GM18502 (cell line): ENCODE data around the gene ARHGAP25.
"Not testable (repeated sequence)": the region's sequence is repeated elsewhere in the genome, so short reads cannot be mapped to it uniquely, and the experiment has no call there.

Source experiments
- ATAC-seq: cut with Tn5 transposase; IDR thresholded peaks from one replicate; pipeline ENCODE4 v1.9.1; 2021; ENCODE audit warnings: mild to moderate bottlenecking; ENCODE audit not compliant: unreplicated experiment, poor library complexity

ARHGAP25 gene

DNA sequence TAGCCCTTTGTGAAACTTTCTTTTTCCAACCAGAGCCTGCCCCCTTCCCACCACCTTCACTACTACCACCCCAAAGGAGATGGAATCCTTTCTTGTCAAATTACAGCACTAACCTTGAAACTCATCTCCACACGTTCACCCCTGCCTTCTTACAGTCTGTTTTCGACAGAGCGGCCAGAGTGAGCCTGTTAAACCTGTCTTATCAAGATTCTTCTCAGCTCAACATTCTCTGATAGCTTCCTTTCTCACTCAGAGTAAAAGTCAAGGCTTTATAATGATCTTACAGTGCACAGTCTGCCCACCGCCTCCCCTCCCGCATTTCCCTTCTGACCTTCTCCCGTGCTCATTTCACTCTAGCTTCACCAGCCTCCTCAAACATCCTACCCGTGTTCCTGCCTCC, 56.0 kb downstream of the ARHGAP25 start:
- no peak for ATAC-seq

DNA sequence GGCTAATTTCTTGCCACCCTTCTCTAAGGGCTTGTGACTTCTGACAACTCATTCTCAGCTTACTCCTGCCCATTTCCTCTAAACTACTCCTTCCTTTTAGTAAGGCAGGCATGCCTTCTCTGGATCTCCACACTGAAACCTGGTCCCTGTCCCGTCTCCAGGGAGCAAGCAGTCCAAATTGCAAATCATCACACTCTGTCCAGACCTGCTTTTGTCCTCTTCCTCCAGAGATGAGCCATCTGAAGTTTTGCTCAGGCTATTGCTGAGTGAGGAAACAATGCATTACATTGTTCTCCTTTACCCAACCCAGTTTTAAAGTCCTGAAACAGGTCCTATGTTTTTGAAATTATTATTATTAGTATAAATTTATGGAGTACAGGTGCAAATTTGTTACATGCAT, 57.3 kb downstream of the ARHGAP25 start:
- no peak for ATAC-seq

DNA sequence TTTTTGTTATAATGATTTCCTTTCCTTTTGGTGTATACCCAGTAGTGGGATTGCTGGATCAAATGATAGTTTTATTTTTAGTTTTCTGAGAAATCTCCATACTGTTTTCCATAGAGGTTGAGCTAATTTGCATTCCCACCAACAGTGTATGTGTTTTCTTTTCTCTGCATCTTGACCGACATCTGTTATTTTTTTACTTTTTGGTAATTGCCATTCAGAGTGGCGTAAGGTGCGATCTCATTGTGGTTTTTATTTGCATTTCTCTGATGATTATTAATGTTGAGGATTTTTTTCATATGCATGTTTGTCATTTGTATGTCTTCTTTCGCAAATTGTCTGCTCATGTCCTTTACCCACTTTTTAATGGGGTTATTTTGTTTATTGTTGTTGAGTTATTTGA, 58.1 kb downstream of the ARHGAP25 start:
- ATAC-seq, result no peak

DNA sequence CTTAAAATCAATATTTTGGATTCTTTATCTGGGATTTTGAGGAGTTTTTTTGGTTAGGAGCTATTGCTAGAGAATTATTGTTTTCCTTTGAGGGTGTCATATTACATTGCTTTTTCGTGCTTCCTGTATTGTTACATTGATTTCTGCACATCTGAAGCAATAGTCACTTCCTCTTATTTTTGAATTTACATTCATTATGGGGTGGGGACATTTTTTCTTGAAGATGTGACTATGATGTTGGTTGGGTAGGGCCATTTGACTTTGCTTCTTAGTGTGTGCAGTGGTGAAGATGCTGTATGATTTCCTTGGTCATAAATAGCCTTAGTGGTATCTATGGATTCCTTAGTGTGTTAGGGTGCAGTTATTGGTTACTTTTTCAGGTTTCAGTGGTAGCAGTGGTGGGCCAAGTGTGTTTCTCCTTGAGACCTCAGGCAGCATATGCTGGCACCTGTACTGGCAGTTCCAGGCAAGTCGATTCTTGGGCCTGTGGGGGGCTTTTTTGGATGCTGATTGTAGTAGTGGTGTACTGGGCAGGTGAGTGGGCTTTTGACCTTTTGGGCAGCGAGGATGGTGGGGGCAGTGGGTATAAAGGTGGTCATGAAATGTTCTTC, 61.8 kb downstream of the ARHGAP25 start:
- no peak for ATAC-seq

DNA sequence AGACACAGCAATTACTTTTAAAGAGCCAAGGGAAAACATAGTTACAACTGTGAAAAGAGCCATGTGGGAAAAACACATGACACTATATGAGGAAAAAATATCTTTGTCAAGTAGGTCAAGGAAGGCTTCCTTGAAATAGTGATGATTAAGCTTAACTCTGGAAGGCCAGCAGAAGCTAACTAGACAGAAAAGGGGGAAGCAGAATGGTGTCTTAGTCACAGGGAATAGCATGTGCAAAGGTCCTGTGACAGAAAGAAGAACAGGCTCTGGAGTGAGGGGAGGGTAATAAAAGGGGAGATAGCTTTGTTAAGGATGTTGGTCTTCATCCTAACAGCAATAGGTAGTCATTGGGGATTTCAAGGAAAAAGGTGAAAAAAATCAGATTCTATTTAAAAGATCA, 64.0 kb downstream of the ARHGAP25 start:
- ATAC-seq, result no peak

DNA sequence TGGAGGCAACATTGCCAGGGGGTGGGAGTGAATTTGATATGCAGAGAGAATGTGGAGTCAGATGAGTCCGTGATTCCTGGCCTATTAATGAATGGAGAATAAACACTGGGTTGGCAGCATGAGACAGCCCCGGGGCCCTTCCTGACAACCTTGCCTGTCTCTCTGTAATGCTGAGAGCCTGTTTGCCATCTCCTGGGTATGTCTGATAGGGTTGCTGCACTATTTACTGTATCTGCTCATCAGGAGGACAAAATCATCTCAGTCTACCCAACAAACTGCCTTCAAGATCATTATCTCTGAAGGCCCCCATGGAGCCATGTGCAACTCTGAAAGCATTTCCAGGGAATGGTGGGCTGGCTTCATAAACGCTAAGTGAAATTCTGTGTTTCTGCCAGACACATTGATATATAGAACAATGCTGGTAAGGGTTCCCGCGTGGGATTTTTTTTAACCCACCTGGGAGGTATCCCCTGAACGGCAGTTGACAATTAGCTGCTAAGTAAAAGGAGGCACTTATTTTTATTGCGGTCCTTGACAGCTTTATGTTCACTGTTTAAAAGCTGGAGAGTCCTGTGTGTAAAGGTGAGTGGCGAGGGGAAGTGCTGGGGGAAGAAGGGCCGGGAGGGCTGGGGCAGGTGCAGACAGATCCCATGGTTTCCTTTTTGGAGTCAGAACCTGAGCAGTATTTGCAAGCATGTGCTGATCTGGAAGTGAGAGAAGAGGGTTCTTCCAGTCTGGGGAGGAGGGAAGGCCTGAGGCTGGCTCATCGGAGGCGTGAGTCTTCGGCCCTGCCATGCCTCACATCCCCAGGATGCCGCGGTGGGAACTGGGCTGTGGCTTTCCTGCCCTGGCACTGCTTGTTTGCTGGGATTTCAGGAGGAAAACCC, 64.8 kb downstream of the ARHGAP25 start:
- ATAC-seq, result no peak

DNA sequence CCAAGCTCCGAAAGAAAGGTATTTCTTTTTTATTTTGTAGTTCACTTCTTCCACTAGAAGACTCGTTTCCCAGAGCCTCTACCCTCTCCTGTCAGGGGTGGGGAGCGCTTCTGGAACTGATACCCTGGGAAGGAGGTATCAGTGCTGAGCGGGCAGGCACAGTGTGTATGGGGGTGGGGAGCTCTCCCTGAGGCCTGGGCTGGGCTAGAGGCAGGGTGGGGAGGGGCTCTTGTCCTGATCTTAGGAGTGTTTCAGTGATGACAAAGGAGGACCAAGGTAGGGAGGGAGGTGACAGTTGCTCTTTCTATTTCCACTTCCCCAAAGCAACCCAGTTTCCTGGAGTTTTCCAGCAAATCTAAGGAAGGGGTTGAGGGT, 65.4 kb downstream of the ARHGAP25 start:
- no peak for ATAC-seq

DNA sequence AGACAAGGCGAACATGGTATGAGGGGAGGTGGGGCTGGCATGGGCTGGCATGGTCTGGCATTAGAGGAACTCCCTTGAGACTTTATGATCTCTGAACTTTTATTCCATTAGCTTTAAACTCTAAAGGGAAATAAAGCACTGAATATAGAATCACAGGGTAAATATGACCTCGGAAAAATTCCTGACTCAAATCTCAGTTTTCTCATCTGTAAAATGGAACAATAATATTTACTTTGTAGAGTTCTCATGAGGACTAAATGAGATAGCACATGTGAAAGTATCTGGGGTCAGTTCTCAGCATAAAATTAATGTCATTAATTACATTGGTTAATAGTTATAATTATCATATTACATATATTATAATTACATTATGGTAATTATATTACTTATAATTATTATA, 65.9 kb downstream of the ARHGAP25 start:
- ATAC-seq, result no peak

DNA sequence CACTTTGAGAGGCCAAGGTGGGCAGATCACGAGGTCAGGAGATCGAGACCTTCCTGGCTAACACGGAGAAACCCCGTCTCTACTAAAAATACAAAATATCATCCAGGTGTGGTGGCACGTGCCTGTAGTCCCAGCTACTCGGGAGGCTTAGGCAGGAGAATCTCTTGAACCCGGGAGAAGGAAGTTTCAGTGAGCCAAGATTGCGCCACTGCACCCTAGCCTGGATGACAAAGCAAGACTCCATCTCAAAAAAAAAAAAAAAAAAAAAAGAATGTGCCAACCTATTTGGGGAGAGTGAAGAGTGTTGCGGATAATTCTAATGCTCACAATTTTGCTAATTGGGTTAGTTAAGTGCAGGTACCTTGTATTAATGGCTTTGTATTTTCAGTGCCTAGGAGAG, 67.5 kb downstream of the ARHGAP25 start:
- ATAC-seq, result not testable (repeated sequence)

DNA sequence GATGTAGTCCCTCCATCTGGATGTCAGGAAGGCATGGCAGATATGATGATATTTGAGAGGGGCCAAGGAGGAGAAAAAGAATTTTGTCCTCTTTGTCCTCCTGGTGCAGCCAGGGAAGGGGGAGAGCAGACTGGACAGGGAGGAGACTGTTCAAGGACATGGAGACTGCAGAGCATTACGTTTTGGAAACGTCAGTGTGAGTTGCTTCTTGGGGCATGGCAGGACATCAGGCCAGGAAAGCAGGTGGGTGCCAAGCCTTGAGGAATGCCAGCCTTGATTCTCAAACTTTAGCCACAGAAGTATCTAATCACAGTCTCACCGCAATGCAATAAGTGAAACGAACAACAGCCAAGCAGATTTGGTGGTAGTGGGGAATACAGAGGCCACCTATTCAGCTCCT, 70.4 kb downstream of the ARHGAP25 start:
- ATAC-seq, result no peak

DNA sequence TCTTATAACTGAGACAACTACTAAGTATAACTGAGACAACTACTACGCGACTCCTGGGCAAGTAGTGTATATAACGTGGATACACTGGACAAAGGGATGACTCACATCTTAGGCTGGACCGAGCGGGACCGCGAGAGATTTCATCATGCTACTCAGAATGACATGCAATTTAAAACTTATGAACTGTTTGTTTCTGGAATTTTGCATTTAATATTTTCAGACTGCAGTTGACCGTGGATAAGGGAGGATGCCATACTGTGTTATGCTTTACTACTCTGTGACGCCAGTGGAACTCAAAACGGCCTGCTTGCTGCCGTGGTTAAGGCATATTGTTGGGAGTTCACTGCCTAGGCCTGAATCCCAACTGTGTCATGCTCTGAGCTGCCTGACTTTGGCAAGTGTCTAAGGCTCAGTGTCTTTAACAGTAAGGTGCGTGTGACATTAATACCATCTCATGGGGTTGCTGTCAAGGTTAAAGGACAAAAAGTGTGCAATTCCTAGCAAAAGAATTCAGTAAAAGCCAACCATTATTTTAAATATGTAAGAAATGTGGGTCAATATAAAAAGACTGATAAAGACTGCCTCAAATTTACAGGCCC, 72.0 kb downstream of the ARHGAP25 start:
- no peak for ATAC-seq

DNA sequence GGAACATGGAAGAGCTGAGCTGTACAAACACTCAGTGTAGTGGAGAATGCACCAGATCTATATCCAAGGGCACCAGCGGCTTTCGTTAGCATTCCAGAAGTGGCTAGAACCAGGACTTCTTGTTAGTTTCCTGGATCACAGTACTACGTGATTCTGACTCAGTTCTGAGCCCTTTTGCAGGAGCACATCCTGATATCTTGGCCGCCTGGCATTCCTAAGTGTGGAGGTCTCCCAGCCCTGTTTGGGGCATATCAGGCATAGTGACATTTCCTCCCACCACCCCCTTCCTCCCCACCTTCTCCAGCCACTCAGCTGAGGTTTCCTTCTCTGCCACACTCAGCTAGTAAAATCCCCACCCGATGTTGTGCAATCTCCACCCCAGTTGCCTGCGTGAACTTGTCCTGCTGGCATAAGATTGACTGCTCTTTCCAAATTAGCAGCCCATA, 73.2 kb downstream of the ARHGAP25 start:
- no peak for ATAC-seq

DNA sequence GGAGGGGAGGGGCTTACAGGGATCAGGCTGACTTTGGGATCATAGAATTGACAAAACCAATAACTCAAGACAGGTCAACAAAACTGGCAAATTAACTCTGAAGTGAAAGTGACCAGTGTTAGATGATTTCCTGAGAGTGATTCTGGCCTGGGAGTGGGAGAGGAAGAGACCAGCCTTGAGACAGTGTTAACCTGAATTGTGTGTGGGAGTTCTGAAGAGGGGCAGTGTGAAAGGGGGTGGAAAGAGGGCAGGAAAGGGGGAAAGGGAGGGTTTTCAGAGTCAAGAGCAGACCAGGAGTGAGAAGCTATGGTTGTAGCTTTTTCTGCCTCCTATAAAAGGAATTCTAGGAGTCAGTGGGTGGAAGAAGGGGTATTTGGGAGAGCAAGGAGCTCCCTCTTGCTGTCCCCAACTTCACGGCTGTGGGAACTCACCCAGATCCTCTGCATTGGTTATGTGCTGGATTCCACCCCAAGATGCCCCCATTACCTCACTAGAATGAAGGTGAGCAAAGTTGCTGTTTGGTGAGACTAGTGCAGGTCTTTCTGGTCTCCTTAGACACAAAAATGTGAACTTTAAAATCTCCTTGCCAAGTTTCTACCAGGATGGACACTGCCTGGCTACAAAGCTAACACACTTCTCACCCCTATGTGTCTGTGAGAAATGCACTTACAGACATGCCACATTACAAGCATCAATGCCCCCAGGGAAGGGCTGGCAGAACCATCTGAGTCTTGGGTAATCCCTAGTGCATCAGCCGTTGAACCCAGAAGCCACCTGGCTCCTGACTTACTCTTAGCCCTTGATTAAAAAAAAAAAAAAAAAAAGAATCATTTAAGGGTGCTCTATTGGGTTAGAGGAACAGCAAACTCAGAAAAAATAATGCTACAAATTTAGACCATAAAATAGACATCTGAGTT, 75.0 kb downstream of the ARHGAP25 start:
- ATAC-seq, result no peak

DNA sequence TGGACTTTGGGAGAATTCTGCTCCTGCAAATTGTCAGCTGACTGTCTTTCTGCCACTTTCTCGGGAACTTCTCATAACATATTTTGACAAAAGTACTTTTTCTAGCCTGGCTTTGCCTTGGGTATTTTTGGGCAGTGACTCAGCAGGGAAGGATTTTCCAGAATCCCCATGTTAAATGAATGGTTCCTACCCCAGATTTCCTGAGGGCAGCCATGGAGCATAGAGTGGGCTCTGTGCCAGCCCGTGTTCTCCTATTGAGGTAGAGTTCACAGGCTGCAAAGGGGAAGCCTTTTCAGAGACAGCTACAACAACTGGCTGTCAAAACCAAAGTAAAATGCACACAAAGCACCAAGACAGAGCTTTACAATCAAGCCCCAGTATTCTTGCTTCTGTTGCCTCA, 76.8 kb downstream of the ARHGAP25 start:
- no peak for ATAC-seq

DNA sequence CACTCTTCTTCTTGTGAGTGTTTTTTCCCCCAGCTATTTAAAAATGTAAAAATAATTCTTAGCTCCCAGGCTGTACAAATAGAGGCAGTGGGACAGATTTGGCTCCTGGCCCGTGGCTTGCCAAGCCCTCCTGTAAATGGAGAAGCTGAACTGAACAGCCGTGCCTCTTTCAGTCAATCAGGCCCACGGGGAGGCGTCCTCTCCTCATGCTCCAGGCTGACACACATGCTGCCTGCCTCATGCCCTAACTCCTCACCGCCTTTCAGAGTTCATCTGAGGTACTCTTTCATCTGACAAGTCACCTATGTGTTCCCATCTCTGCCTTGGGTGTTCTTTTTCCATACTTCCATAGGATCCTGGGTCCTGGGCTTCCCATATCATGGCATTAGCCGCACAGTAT, 77.6 kb downstream of the ARHGAP25 start:
- no peak for ATAC-seq

DNA sequence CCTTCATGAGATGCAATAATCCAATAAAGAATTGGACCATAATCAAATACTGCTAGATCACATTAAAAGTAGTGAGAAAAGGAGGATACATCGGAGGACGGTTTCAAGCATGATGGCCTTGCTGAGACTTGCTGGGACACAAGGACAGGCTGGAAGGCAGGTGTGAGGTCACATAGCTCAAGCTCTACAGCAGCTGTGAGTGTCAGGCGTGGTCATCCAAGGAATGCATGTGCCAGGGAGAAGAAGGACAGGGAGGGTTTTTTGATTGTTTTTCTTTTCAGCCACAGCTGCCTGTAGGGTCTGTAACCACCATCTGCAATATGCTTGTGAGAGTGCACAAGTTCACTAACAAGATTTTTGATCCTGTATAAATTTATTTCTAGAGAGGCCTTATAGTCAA, 79.0 kb downstream of the ARHGAP25 start:
- no peak for ATAC-seq

DNA sequence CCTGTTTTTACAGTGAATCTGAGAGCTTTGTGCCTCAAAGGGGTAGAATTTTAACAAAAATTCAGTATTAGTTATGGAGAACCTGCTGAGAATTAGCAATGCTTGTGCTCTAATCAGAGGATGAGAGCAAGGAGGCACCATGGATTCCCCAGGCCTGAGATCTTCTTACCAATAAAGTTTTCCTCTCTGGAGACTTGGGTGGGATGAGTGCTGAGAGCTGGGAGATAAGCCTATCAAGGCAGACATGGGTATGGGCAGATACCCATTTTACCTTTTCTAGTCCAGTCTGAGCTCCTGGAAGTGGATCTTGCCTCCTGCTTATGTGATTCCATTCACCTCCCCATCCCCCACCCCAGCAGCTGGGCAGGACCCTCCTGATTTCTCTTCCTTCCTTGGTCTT, 82.7 kb downstream of the ARHGAP25 start:
- ATAC-seq, result no peak

DNA sequence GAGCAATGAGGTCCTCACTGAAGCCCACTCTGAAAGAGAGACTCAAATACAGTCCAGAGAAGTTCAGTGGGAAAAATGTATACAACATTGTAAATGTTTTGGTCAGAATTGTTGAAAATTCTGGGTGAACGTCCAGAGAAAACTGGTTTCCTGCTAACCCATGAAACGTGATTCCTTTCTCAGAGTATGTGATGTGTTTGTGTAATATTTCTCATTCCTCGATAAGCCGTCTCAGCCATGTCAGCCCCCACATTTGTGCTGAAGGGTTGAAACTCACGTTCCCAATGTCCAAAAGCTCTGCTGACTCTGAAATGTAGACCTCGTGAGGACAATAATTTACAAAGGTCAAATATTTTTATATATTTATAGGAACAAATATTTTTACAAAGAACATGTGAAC, 84.9 kb downstream of the ARHGAP25 start:
- no peak for ATAC-seq

DNA sequence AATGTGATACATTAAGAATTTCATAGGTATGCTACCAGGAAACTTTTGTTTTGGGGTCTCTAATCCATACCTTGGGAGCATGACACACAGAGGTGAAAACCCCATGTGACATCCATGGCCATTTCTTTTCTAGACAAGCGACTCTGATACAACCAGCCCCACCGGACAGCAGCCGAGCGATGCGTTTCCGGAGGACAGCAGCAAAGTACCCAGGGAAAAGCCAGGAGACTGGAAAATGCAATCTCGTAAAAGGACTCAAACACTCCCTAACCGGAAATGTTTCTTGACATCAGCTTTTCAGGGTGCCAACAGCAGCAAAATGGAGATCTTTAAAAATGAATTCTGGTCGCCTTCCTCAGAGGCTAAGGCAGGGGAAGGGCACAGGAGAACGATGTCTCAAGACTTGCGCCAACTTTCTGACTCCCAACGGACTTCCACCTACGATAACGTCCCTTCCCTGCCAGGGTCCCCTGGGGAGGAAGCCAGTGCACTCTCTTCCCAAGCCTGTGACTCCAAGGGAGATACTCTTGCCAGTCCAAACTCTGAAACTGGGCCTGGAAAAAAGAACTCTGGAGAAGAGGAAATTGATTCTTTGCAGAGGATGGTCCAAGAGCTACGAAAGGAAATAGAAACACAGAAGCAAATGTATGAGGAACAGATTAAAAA, 87.7 kb downstream of the ARHGAP25 start:
- no peak for ATAC-seq

DNA sequence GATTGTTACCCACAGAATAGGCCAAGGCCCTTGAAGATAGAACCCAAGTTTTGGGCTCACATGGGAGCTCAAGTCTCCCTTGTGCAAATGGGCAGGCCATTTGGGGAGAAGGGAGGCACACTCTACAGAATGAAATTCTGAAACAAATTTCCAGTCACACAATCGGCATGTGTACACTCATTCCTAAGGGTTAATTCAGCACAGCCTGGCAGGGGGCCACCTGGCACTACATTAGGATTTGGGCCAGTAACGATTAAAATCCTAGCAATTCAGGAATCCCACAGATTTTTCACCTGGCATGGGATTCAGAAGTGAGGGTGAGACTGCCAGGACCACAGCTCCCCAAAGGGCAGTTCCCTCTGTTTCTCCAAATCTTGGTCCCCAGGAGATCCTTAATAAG, 90.2 kb downstream of the ARHGAP25 start:
- ATAC-seq, result no peak
